Measurements from ENCODE around the gene IFNAR1.

DNA sequence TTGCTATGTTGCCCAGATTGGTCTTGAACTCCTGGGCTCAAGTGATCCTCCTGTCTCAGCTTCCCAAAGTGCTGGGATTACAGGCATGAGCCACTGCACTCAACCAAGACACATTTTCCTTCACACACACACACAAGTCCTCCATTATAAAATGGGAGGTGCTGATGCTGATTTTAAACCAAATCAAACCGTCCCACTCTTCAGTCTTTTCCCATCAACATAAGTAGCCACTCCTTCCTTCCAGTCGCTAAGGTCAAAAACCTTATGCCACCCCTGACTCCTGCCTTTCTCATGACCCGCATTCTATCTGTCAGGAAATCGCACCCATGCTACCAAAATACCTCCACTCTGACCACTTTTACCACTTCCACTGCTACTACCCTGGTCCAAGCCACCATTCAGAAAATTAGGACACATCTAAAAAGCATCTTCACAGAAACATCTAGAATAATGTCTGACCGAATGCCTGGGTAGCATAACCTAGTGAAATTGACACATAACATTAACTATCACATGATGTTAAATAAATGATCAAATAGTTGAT lies 50.4 kb downstream of the IFNAR1 start:
- TF ChIP-seq EZH2 (IDR thresholded peaks at IDR 0.05; ENCODE audit: borderline replicate concordance, low read length) (no peak), CTCF (IDR thresholded peaks at IDR 0.05; ENCODE audit: low read length) (no peak)

All from OCI-LY1 (cell line).